GM18507 (cell line): ENCODE measurements around the gene APOA4.

Experiments
- DNase-seq: peaks from one replicate; pipeline ENCODE4 v3.0.0; 2011; ENCODE audit warnings: low read depth; ENCODE audit not compliant: insufficient read length; ENCODE audit errors: extremely low spot score
- FAIRE-seq: peaks from 2 replicates; lab custom pipeline; 2011; peaks lifted over from hg19 to GRCh38; lab: Jason Lieb, UNC

Gene APOA4

DNA sequence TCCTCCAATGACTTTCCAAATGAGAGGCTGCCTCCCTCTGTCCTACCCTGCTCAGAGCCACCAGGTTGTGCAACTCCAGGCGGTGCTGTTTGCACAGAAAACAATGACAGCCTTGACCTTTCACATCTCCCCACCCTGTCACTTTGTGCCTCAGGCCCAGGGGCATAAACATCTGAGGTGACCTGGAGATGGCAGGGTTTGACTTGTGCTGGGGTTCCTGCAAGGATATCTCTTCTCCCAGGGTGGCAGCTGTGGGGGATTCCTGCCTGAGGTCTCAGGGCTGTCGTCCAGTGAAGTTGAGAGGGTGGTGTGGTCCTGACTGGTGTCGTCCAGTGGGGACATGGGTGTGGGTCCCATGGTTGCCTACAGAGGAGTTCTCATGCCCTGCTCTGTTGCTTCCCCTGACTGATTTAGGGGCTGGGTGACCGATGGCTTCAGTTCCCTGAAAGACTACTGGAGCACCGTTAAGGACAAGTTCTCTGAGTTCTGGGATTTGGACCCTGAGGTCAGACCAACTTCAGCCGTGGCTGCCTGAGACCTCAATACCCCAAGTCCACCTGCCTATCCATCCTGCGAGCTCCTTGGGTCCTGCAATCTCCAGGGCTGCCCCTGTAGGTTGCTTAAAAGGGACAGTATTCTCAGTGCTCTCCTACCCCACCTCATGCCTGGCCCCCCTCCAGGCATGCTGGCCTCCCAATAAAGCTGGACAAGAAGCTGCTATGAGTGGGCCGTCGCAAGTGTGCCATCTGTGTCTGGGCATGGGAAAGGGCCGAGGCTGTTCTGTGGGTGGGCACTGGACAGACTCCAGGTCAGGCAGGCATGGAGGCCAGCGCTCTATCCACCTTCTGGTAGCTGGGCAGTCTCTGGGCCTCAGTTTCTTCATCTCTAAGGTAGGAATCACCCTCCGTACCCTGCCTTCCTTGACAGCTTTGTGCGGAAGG is 9.5 kb upstream of the APOA4 start:
- no peak for FAIRE-seq
- DNase-seq = no peak

- FAIRE-seq = no peak
- DNase-seq = no peak
Observed at GRCh38 chr11:116831790-116832349, 8.8 kb upstream of the APOA4 start.

- no peak for FAIRE-seq
- DNase-seq = no peak
Observed at GRCh38 chr11:116830184-116830912, 7.2 kb upstream of the APOA4 start.

DNA sequence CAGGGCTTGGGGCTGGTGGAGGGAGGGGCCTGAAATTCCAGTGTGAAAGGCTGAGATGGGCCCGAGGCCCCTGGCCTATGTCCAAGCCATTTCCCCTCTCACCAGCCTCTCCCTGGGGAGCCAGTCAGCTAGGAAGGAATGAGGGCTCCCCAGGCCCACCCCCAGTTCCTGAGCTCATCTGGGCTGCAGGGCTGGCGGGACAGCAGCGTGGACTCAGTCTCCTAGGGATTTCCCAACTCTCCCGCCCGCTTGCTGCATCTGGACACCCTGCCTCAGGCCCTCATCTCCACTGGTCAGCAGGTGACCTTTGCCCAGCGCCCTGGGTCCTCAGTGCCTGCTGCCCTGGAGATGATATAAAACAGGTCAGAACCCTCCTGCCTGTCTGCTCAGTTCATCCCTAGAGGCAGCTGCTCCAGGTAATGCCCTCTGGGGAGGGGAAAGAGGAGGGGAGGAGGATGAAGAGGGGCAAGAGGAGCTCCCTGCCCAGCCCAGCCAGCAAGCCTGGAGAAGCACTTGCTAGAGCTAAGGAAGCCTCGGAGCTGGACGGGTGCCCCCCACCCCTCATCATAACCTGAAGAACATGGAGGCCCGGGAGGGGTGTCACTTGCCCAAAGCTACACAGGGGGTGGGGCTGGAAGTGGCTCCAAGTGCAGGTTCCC is 6.5 kb upstream of the APOA4 start, which contains the start of gene APOC3:
TSS of gene APOC3 (plus strand) at position 383 of the 659 bp plus-strand sequence. CDS start 676 bp downstream, outside the sequence.
- FAIRE-seq (no peak), DNase-seq (no peak)

- DNase-seq (no peak), FAIRE-seq (no peak)
Observed at GRCh38 chr11:116828632-116829524, 5.8 kb upstream of the APOA4 start.

- no peak for FAIRE-seq
- no peak for DNase-seq
Observed at GRCh38 chr11:116827461-116827860, 4.4 kb upstream of the APOA4 start.

- FAIRE-seq (no peak), DNase-seq (no peak)
Observed at GRCh38 chr11:116826751-116827431, 3.8 kb upstream of the APOA4 start.

- DNase-seq (no peak), FAIRE-seq (no peak)
Observed at GRCh38 chr11:116825854-116826750, 3.0 kb upstream of the APOA4 start.

DNA sequence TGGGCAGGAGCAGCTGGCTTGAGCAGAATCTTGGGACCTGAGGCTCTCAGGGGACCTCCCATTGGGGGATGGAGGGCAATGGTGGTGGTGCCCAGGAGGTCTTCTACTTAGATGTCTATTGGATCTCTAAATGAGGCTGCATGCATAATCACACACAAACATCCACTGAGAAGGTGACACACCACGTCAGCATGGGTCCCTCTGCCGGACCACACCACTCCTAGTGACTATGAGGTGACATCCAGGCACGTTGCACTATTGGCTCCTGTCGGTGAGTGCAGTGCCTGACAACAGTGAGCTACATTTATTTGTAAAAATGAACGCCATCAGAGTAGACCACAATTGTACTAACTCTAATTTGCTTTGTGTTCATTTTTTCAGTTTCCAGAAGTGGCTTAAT is 2.3 kb upstream of the APOA4 start:
- no peak for FAIRE-seq
- no peak for DNase-seq

DNA sequence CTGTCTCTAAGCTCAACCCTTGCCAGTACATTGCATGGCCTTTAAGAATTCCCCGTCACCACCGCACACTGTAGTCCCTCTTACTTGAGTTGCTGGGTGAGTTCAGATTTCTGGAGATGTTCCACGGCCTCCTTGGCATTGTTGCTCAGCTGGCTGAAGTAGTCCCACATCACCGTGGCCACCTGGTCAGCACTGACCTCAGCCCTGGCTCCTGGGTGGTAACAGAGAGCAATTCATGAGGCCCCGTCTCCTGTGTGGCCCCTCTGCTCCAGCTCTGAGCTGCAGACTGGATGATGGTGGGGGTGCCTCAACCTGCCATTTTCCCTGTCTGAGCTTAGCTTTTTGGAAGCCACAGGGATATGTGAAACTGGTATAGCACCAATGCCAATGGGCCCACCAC is 529 bp downstream of the APOA4 start:
- no peak for FAIRE-seq
- DNase-seq = no peak

DNA sequence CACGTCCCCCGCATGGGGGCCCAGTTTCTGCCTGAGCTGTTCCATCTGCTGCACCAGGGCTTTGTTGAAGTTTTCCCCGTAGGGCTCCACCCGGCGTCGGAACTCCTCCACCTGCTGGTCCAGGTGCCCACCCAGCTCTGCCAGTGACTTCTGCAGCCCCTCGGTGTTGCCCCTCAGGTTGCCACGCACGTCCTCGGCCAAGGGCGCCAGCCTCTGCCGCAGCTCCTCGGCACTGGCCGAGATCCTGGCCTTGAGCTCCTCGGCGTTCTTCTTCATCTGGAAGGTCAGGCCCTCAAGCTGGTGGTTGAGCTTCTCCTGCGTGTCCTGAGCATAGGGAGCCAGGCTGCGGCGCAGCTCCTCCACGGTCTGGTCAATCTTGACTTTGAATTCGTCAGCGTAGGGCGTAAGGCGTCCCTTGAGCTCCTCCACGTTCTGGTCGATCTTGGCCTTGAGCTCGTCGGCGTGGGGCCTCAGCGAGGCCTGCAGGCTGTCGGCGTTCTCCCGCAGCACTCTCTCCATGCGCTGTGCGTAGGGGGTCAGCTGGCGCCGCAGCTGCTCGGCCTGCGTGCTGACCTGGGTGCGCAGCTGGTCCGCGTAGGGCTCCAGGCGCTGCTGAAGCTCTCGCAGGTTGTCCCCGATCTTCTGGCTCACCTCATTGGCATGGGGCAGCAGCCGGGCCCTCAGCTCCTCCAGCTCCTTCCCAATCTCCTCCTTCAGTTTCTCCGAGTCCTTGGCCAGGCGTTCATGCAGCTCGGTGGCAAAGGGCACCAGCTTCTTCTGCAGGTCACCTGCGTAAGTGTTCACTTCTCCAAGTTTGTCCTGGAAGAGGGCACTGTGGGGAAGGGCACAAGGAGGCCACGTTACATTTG is 1.8 kb downstream of the APOA4 start:
- FAIRE-seq (no peak), DNase-seq (no peak)

DNA sequence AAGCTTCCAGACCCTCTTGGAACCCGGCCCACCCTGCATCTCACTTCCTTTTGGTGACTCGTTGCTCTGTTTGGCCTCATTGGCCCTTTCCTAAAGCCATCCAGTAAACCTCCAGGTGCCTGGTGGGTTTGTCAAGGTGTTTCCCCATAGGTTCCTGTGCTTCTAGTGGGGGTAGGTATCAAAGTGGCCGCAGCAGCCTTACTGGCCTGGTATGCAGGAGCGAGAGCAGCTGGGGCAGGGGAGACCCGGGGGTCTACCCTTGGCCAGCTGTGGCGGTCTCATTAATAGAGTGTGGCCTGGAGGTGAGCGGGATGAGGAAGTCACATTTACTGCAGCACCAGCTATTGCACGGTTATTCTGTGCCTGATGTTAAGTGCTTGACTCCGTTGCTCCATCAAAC is 4.1 kb downstream of the APOA4 start:
- no peak for FAIRE-seq

GRCh38 chr11:116814502-116814901 is 8.6 kb downstream of the APOA4 start:
- FAIRE-seq (no peak), DNase-seq (no peak)

More for the DNA sequence above, 4.1 kb downstream of the APOA4 start:
- DNase-seq = no peak

- no peak for FAIRE-seq
- DNase-seq = no peak
Observed at GRCh38 chr11:116813781-116814471, 9.2 kb downstream of the APOA4 start.

DNA sequence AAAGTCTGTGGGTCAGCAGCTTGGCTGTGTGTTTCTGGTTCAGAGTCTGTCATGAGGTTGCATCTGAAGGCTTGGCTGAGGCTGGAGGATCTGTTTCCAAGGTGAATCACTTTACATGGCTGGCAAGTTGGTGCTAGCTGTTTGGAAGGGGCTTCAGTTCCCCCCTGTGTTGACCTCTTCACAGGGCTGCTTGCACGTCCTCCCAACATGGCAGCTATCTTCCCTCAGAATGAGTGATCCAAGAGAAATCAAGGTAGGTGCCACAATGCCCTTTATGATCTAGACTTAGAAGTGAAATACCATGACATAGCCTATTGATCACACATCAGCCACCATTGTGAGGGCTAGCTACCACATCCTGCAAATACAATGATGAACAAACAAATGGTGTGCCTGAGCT is 9.9 kb downstream of the APOA4 start:
- FAIRE-seq (no peak), DNase-seq (no peak)

DNA sequence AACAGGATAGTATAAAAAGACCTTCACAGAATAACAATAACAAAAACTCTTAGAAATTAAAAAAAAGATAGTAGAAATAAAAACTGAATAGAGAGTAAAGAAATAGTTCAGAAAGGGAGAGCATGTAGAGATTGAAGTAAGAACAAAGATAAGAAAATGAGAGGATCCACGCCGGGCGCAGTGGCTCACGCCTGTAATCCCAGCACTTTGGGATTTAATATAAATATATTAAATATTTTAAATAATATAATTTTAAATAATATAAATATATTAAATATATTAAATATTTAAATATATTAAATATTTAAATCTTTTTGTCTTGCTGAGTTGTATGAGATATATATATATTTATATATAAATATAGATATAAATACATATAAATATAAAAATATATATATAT is 11.0 kb downstream of the APOA4 start:
- no peak for FAIRE-seq
- DNase-seq = no peak
